Activated CD4-positive, alpha-beta T cell treated with anti-CD3 and anti-CD28 coated beads, Interleukin-2, amount 50 U/mL, for 16 hours (primary cell): Measurements from ENCODE around the gene FOXF1.

ENCODE experiments used
- DNase-seq: peaks from one replicate; pipeline ENCODE4 v3.0.0-alpha.2; 2020

Gene FOXF1

GRCh38 chr16:86505185-86505898 lies 5.0 kb upstream of the FOXF1 start:
- no peak for DNase-seq

GRCh38 chr16:86505899-86506864 lies 4.1 kb upstream of the FOXF1 start:
- DNase-seq = no peak

- no peak for DNase-seq
Observed at GRCh38 chr16:86507173-86508027, 2.9 kb upstream of the FOXF1 start.

GRCh38 chr16:86508028-86508946 lies 2.0 kb upstream of the FOXF1 start:
- no peak for DNase-seq

GRCh38 chr16:86508947-86509758 lies 1.2 kb upstream of the FOXF1 start:
- peak; percentile 13 for DNase-seq

GRCh38 chr16:86509759-86510464 lies 415 bp upstream of the FOXF1 start:
- no peak for DNase-seq

GRCh38 chr16:86511317-86512161 lies 1.2 kb downstream of the FOXF1 start:
- DNase-seq = no peak

- DNase-seq = no peak
Observed at GRCh38 chr16:86512301-86512859, 2.1 kb downstream of the FOXF1 start.

GRCh38 chr16:86512860-86513470 lies 2.6 kb downstream of the FOXF1 start:
- no peak for DNase-seq

- no peak for DNase-seq
Observed at GRCh38 chr16:86513471-86514277, 3.3 kb downstream of the FOXF1 start.

GRCh38 chr16:86514481-86515376 lies 4.4 kb downstream of the FOXF1 start:
- DNase-seq = no peak

- no peak for DNase-seq
Observed at GRCh38 chr16:86515413-86515776, 5.1 kb downstream of the FOXF1 start.

GRCh38 chr16:86515777-86516622 lies 5.7 kb downstream of the FOXF1 start:
- DNase-seq = no peak

- DNase-seq = no peak
Observed at GRCh38 chr16:86516623-86517003, 6.3 kb downstream of the FOXF1 start.

- no peak for DNase-seq
Observed at GRCh38 chr16:86517033-86517432, 6.7 kb downstream of the FOXF1 start.
